Activated naive CD4-positive, alpha-beta T cell treated with Interleukin-2 at 50 U/mL for 16 hours (primary cell): ENCODE measurements around the gene HERC6.
"Not testable (repeated sequence)": the region's sequence is repeated elsewhere in the genome, so short reads cannot be mapped to it uniquely, and the experiment has no call there.

Experiments
- DNase-seq: peaks from one replicate; pipeline ENCODE4 v3.0.0-alpha.2; 2020

HERC6 gene

GRCh38 chr4:88448211-88448765 is 69.6 kb downstream of the HERC6 start:
- not testable (repeated sequence) for DNase-seq

- no peak for DNase-seq
These were observed 70.2 kb downstream of the HERC6 start for GRCh38 chr4:88448889-88449288.

- DNase-seq: no peak
These were observed 70.6 kb downstream of the HERC6 start for GRCh38 chr4:88449290-88449689.

GRCh38 chr4:88451205-88451604 is 72.6 kb downstream of the HERC6 start:
- no peak for DNase-seq

- DNase-seq: no peak
These were observed 74.3 kb downstream of the HERC6 start for GRCh38 chr4:88452912-88453311.

- peak; percentile 91 for DNase-seq
These were observed 78.1 kb downstream of the HERC6 start, which contains the start of gene HERC5 for GRCh38 chr4:88456670-88457306. Gene HERC5, plus strand, starts transcription at chr4:88457119. Its CDS starts 151 bp downstream, at chr4:88457270.

GRCh38 chr4:88457307-88458103 is 78.9 kb downstream of the HERC6 start:
- DNase-seq: no peak

GRCh38 chr4:88458104-88458740 is 79.6 kb downstream of the HERC6 start:
- no peak for DNase-seq

- DNase-seq: no peak
These were observed 87.1 kb downstream of the HERC6 start for GRCh38 chr4:88465653-88466192.

GRCh38 chr4:88467392-88467791 is 88.7 kb downstream of the HERC6 start:
- no peak for DNase-seq

- no peak for DNase-seq
These were observed 98.7 kb downstream of the HERC6 start for GRCh38 chr4:88477229-88477860.

GRCh38 chr4:88478247-88478646 is 99.6 kb downstream of the HERC6 start:
- no peak for DNase-seq

- DNase-seq: no peak
These were observed 102.9 kb downstream of the HERC6 start for GRCh38 chr4:88481537-88481936.

GRCh38 chr4:88489100-88489761 is 110.6 kb downstream of the HERC6 start:
- no peak for DNase-seq
